ENCODE measurements around the gene KAZN.

Gene KAZN

GRCh38 chr1:14999441-14999840, 401.0 kb downstream of the KAZN start:
- DNase-seq, result no peak

DNA sequence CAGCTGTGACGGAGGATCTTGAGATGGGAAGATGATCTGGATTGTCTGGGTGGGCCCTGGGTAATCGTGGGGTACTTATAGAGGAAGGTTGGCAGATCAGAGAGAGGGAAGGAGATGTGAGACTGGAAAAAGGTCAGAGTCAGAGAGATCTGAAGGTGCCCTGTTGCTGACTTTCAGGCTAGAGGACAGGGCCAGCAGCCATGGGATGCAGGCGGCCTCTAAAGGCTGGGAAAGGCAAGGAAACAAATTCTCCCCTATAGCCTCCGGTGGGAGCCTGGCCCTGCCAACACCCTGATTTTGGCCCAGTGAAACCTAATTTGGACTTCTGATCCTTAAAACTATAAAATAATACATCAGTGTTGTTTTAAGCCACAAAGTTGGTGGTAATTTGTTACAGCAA, 401.5 kb downstream of the KAZN start:
- DNase-seq, result no peak

DNA sequence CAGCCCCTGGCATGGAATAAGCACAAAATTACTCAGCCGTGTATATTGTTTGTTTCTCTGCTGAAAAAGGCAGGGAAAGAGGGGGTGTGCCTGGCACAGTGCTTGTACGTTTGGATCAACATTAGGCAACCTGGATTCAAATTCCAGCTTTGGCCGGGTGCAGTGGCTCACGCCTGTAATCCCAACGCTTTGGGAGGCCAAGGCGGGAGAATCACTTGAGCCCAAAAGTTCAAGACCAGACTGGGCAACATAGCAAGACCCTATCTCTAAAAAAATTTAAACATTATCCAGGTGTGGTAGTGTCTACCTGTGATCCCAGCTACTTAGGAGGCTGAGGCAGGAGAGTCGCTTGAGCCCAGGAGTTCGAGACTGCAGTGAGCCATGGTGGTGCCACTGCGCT, 402.2 kb downstream of the KAZN start:
- no peak for DNase-seq

- DNase-seq, result no peak
Measured at GRCh38 chr1:15001317-15001915, 402.9 kb downstream of the KAZN start.

DNA sequence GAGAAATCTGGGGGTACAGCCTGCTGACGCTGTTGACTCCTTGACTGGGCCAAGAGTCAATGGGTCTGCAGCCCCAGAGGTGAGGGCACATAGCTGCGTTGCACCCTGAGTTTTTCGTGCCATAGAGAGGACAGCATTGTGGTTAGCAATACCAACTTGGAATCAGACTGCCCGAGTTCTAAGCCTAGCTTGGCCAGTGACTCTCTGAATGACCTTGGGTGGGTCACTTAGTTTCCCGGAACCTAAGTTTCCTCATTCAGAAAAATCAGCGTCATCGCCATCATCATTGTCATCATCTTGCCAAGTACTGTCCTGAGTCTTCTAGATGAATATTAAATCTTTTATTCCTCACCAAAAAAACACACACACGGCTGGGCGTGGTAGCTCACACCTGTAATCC, 403.8 kb downstream of the KAZN start:
- no peak for DNase-seq

GRCh38 chr1:15004396-15004795, 405.9 kb downstream of the KAZN start:
- no peak for DNase-seq

DNA sequence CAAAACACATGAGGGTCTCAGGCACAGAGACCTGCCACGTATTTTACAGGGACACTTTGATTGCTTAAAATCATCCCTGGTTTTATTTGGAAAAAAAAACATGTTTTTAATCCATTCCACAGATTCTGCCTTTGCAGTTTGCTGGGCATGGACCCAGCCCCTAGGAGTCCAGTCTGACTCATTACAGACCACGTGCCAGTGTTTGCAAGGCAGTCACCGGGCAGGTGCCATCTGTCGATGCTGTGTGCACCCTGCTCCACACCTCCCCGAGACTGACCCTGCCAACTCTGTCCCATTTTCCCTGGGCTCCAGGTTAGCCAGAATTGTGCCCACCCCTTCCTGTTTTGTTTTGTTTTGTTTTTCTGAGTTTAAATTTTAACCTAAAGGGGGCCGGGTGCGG, 406.6 kb downstream of the KAZN start:
- DNase-seq, result no peak

DNA sequence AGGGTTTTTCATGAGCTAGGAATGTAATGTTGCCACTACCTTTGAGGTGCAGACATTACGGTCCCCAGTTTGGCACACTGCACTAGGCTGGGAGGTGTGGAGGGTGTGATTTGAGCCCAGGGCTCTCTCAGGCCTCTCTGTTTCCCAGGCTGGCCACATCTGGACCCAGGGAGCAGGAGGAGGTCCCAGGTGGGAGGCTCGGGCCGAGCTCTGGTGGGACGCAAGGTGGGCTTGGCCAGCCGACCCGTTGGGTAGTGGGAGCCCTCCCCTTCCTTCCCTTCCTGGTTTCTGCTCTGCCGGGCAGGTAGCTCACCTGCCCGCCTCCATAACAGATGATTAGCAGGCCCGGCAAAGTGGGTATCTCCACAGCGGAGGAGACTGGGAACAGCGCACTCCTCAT, 408.9 kb downstream of the KAZN start:
- DNase-seq, result no peak

- DNase-seq, result no peak
Measured at GRCh38 chr1:15007842-15008241, 409.4 kb downstream of the KAZN start.

GRCh38 chr1:15008783-15009729, 410.6 kb downstream of the KAZN start:
- no peak for DNase-seq

DNA sequence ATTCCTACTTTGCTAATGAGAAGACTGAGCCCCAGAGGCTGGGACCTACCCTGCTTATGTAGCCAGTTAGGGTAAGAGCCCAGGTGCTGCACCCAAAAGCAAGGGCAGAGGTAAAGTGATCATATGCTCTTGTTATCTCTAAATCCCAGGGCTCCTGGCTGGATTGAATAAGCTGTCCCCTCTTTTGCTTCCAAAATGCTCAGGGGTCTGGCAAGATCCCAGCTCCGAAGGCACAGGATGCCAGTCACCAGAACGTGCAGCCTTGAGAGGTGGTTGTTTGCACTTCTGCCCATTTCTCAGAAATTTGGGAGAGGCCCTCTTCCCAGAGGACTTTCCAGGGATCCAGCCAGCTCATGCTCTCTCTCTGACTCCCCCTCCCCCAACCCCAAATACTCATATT, 412.7 kb downstream of the KAZN start:
- DNase-seq, result no peak

- no peak for DNase-seq
Measured at GRCh38 chr1:15011661-15012060, 413.2 kb downstream of the KAZN start.

GRCh38 chr1:15012822-15013221, 414.3 kb downstream of the KAZN start:
- no peak for DNase-seq

- DNase-seq, result no peak
Measured at GRCh38 chr1:15013767-15014166, 415.3 kb downstream of the KAZN start.

- DNase-seq, result no peak
Measured at GRCh38 chr1:15014516-15014915, 416.0 kb downstream of the KAZN start.

GRCh38 chr1:15016001-15016400, 417.5 kb downstream of the KAZN start:
- no peak for DNase-seq

- no peak for DNase-seq
Measured at GRCh38 chr1:15016526-15016925, 418.0 kb downstream of the KAZN start.

GRCh38 chr1:15017120-15017519, 418.6 kb downstream of the KAZN start:
- DNase-seq, result no peak

DNA sequence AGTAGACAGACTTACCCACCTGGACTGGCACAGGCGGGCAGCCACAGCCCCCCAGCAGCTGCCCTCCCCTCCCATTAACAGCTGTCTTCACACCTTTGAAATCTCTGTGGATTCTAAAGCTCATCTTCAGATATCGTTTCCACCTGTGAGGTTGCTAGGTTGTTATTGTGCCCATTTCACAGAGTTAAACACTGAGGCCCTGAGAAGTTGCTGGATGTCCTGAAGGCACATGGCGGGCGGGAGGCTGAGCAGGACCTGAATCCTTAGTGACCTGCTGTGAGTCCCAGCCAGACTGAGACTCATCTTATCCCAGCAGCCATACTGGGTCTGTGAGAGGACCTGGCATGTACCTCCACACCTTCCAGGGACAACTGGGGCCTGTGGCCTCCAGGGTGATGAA, 420.3 kb downstream of the KAZN start:
- DNase-seq, result no peak

- DNase-seq, result no peak
Measured at GRCh38 chr1:15020943-15021745, 422.7 kb downstream of the KAZN start.

GRCh38 chr1:15022048-15022447, 423.6 kb downstream of the KAZN start:
- no peak for DNase-seq

DNA sequence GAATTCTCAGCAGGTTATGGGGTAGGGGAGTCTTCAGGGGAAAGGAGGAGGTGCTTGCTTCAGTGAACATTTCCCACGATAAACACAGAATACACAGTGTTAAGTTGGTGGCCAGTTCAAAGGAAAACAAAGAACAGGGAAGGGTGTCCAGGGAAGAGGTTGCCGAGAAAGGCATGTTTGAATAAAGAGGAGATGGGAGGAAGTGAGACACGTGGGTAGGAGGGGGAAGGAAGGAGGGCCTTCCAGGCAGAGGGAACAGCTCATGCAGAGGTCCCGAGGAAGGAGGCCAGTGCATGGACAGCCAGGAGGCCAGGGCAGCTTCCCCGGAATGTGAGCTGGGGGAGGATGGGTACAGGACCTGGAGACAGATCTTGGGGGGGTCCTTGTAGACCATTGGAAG, 424.7 kb downstream of the KAZN start:
- no peak for DNase-seq

DNA sequence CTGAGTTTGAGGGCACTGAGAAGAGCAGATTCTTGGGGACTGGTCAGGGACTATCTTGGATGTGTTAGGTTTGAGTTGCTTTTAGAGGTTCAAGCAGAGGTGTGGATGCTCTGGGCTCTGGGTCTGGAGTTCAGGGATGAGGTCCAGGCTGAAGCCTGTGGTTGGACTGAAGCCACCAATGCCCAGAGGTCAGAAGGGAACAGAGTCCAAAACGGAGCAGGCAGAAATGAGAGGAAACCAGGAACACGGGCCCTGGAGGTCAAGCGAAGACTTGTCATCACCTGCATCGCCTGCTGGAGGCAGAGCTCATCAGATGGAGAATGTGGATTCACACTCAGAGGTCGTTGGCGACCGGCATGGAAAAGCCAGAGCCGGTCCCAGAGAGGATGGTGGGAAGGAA, 425.5 kb downstream of the KAZN start:
- no peak for DNase-seq

DNA sequence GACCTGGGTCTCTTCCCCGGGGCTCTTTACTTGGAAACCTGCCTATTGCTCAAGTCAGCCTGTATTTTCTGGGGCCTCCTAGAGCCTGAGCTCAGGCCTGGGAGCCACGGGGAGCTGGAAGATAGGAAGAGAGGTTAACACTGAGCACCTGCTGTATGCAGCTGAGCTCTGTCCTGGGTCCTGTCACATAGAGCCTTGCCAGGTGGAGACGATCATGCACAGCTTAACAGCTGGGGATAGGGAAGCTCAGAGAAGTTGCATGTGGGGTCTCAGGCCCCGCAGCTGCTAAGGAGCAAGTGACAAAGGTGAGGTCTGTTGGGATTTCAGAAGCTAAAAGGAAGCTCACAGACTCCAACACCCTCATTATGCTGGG, 427.6 kb downstream of the KAZN start:
- no peak for DNase-seq

All from NCI-H1105 (cell line).